SU-DHL-6 (cell line): ENCODE measurements around the gene COQ8A.

Experiments
- H2AFZ ChIP-seq: fragments of 200-600 bp; sonication (generic); 2 replicates; pipeline ENCODE4 v1.6.1; 2014; ENCODE audit warnings: low read depth, mild to moderate bottlenecking, moderate library complexity, mixed read lengths, antibody characterized with exemption, low read length; ENCODE audit not compliant: severe bottlenecking
- H3F3A ChIP-seq: fragments of 200-600 bp; shearing (Covaris generic); 2 replicates; pipeline ENCODE4 v1.6.0; 2016; ENCODE audit warnings: antibody characterized with exemption, mild to moderate bottlenecking; ENCODE audit not compliant: insufficient read depth
- H3K27ac ChIP-seq: fragments of 200-600 bp; sonication (generic); 2 replicates; pipeline ENCODE4 v1.5.1; 2016; ENCODE audit warnings: low read depth, mild to moderate bottlenecking, low read length, moderate library complexity, mixed read lengths
- H3K27me3 ChIP-seq: fragments of 200-600 bp; sonication (generic), shearing (Covaris generic); 2 replicates; pipeline ENCODE4 v1.6.0; 2014; ENCODE audit warnings: mild to moderate bottlenecking, low read length
- H3K36me3 ChIP-seq: fragments of 200-600 bp; sonication (generic); 2 replicates; pipeline ENCODE4 v1.6.1; 2014; ENCODE audit warnings: mild to moderate bottlenecking, low read length, mixed read lengths
- H3K4me2 ChIP-seq: fragments of 300-600, 200-600 bp; shearing (Covaris generic), sonication (generic); 2 replicates; pipeline ENCODE4 v1.6.0; 2014; ENCODE audit warnings: low read length, low read depth, mild to moderate bottlenecking; ENCODE audit not compliant: poor library complexity, severe bottlenecking
- H3K4me3 ChIP-seq: fragments of 200-600 bp; sonication (generic); 2 replicates; pipeline ENCODE4 v1.5.1; 2014; ENCODE audit warnings: antibody characterized with exemption, low read length, mild to moderate bottlenecking, mixed read lengths; ENCODE audit not compliant: insufficient read depth, poor library complexity, severe bottlenecking
- H3K79me2 ChIP-seq: fragments of 200-600 bp; sonication (generic); 2 replicates; pipeline ENCODE4 v1.6.1; 2014; ENCODE audit warnings: mild to moderate bottlenecking, low read length, moderate library complexity; ENCODE audit not compliant: insufficient read depth
- H3K9ac ChIP-seq: fragments of 200-600 bp; sonication (generic); 2 replicates; pipeline ENCODE4 v1.7.0; 2014; ENCODE audit warnings: mild to moderate bottlenecking, low read length
- H3K9me2 ChIP-seq: fragments of 200-600 bp; sonication (generic); replicated peaks from 2 replicates; pipeline ENCODE4 v1.6.1; 2014; ENCODE audit warnings: low read length; ENCODE audit not compliant: insufficient read depth
- H3K9me3 ChIP-seq: fragments of 200-600 bp; sonication (generic); 2 replicates; pipeline ENCODE4 v1.6.1; 2014; ENCODE audit warnings: low read length, mixed read lengths; ENCODE audit not compliant: insufficient read depth
- H4K20me1 ChIP-seq: fragments of 200-600 bp; sonication (generic); 2 replicates; pipeline ENCODE4 v1.6.1; 2014; ENCODE audit warnings: low read depth, mild to moderate bottlenecking, antibody characterized with exemption, low read length, moderate library complexity, mixed read lengths
- CTCF ChIP-seq: fragments of 200-600 bp; sonication (generic); IDR thresholded peaks from one replicate; pipeline ENCODE4 v1.5.1; 2017; ENCODE audit warnings: antibody characterized with exemption, mild to moderate bottlenecking, low read length, moderate library complexity; ENCODE audit not compliant: insufficient read depth, poor library complexity, severe bottlenecking
- EZH2phosphoT487 ChIP-seq: fragments of 200-600 bp; sonication (generic), shearing (Covaris generic); conservative IDR thresholded peaks from 2 replicates; pipeline ENCODE4 v1.6.1; 2018; ENCODE audit warnings: mild to moderate bottlenecking, antibody characterized with exemption, low read length, moderate library complexity, mixed read lengths

The COQ8A gene

DNA sequence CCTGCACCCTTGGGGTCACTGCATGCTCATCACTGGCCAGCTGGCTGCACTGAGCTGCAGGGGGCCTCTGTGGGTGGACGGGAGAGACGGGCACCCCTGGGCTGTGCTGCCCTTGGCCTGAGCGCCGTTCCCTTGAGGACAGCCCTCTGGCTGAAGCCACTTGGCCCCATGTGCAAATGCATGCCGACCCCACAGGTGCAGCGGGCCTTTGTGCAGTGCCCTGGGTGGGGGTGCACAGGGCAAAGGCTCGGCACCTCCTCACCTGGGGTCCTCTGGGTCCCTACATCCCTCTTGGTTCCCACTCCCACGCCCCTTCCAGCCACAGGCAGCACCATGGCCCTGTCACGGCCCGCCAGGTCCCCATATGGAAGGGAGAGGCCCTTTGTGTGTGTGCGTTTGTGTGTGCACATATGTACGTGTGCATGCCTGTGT is 41.3 kb downstream of the COQ8A start:
- Histone ChIP-seq H3K79me2 (no peaks in the 10 kb centered on the region), H3K4me2 (no peak overlapping the region), H3K4me3 (no peak overlapping the region), H3F3A (no peaks in the 10 kb centered on the region), H3K9ac (no peak overlapping the region), H3K27ac (no peak overlapping the region), H2AFZ (no peak overlapping the region), H4K20me1 (no peaks in the 10 kb centered on the region), H3K27me3 (no peaks in the 10 kb centered on the region), H3K9me2 (no peaks in the 10 kb centered on the region), H3K36me3 (no peaks in the 10 kb centered on the region), H3K9me3 (no peaks in the 10 kb centered on the region)
- TF ChIP-seq CTCF (no peak), EZH2phosphoT487 (no peak)

DNA sequence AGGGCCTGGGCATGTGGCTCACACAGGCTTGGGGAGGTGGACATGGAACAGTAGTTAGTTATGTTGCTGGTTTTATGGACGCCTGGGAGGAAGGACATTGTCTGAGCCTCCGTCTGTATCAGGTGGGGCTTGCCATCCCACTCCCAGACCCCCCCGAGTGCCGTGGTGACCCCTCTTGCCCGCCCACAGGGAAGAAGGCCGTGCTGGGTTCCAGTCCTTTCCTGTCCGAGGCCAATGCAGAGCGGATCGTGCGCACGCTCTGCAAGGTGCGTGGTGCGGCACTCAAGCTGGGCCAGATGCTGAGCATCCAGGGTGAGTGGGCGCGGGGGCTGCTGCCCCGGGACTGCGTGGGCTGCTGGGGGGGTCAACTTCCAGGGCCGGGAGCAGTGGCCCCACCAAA is 41.7 kb downstream of the COQ8A start:
- H3K27me3 ChIP-seq = no peaks in the 10 kb centered on the region
- H3K4me3 ChIP-seq = no peak overlapping the region
- H3F3A ChIP-seq = no peaks in the 10 kb centered on the region
- TF ChIP-seq EZH2phosphoT487 = no peak
- TF ChIP-seq CTCF = no peak
- no peak overlapping the region for H3K27ac ChIP-seq
- H4K20me1 ChIP-seq = no peaks in the 10 kb centered on the region
- no peaks in the 10 kb centered on the region for H3K36me3 ChIP-seq
- H2AFZ ChIP-seq = no peak overlapping the region
- no peaks in the 10 kb centered on the region for H3K9me3 ChIP-seq
- no peak overlapping the region for H3K9ac ChIP-seq
- H3K4me2 ChIP-seq = no peak overlapping the region
- H3K79me2 ChIP-seq = no peaks in the 10 kb centered on the region
- H3K9me2 ChIP-seq = no peaks in the 10 kb centered on the region

GRCh38 chr1:226982451-226983177 is 42.5 kb downstream of the COQ8A start:
- Histone ChIP-seq H3K79me2 (no peaks in the 10 kb centered on the region), H3K9me3 (no peaks in the 10 kb centered on the region), H3K4me2 (no peak overlapping the region), H3K9me2 (no peaks in the 10 kb centered on the region), H3F3A (no peaks in the 10 kb centered on the region), H3K9ac (no peak overlapping the region), H3K27me3 (no peaks in the 10 kb centered on the region), H3K27ac (no peak overlapping the region), H3K4me3 (no peak overlapping the region), H3K36me3 (no peaks in the 10 kb centered on the region), H4K20me1 (no peaks in the 10 kb centered on the region), H2AFZ (no peak overlapping the region)
- TF ChIP-seq CTCF (no peak), EZH2phosphoT487 (no peak)
